Stimulated activated CD4-positive, alpha-beta T cell treated with anti-CD3 and anti-CD28 coated beads, Interleukin-1b, Interleukin-23, amount 100 ng/mL, for 1 hour (primary cell): ENCODE measurements around the gene TSLP.

Experiments
- DNase-seq, 2 donors: peaks; one replicate each; pipeline ENCODE4 v3.0.0-alpha.2; 2020; ENCODE audit warnings: low read depth in 2 of 2

The TSLP gene

GRCh38 chr5:111095982-111096381, 24.5 kb downstream of the TSLP start:
- DNase-seq = no peak

GRCh38 chr5:111099058-111099778, 27.7 kb downstream of the TSLP start:
- no peak for DNase-seq

- no peak for DNase-seq
Observed at GRCh38 chr5:111106320-111106948, 34.9 kb downstream of the TSLP start.

- DNase-seq = no peak
Observed at GRCh38 chr5:111107371-111107770, 35.9 kb downstream of the TSLP start.

GRCh38 chr5:111111956-111112355, 40.4 kb downstream of the TSLP start:
- no peak for DNase-seq

GRCh38 chr5:111113678-111114077, 42.2 kb downstream of the TSLP start:
- no peak for DNase-seq

GRCh38 chr5:111115229-111115628, 43.7 kb downstream of the TSLP start:
- DNase-seq = no peak

- DNase-seq = no peak
Observed at GRCh38 chr5:111116550-111116949, 45.0 kb downstream of the TSLP start.

- DNase-seq = no peak
Observed at GRCh38 chr5:111117136-111117535, 45.6 kb downstream of the TSLP start.

GRCh38 chr5:111119221-111119620, 47.7 kb downstream of the TSLP start:
- no peak for DNase-seq

- no peak for DNase-seq
Observed at GRCh38 chr5:111119856-111120255, 48.3 kb downstream of the TSLP start.

GRCh38 chr5:111120911-111121310, 49.4 kb downstream of the TSLP start:
- no peak for DNase-seq

GRCh38 chr5:111121926-111122325, 50.4 kb downstream of the TSLP start:
- no peak for DNase-seq

GRCh38 chr5:111122398-111122797, 50.9 kb downstream of the TSLP start:
- DNase-seq = no peak

GRCh38 chr5:111124793-111125192, 53.3 kb downstream of the TSLP start:
- no peak for DNase-seq

- no peak for DNase-seq
Observed at GRCh38 chr5:111126896-111127295, 55.4 kb downstream of the TSLP start.
